Uterus (tissue), 2 donors: ENCODE results near the gene LASP1NB.

Source experiments
- POLR2A ChIP-seq, 2 donors: fragments of 450-650 bp; IDR thresholded peaks; one replicate each; pipeline ENCODE4 v1.6.1; 2016; ENCODE audit warnings: antibody characterized with exemption in 2 of 2, mild to moderate bottlenecking in 1 of 2, moderate library complexity in 1 of 2
- TF ChIP-seq, protein P1 (sequence below), 4 experiments: fragments of 200-600 bp in 2 of 4; fragments of 450-650 bp in 2 of 4; sonication (generic) in 2 of 4; IDR thresholded peaks; one replicate each; pipeline ENCODE4 v1.5.1; 2016 to 2019; ENCODE audit warnings: antibody characterized with exemption in 4 of 4, mild to moderate bottlenecking in 2 of 4, moderate library complexity in 1 of 4

DNA sequence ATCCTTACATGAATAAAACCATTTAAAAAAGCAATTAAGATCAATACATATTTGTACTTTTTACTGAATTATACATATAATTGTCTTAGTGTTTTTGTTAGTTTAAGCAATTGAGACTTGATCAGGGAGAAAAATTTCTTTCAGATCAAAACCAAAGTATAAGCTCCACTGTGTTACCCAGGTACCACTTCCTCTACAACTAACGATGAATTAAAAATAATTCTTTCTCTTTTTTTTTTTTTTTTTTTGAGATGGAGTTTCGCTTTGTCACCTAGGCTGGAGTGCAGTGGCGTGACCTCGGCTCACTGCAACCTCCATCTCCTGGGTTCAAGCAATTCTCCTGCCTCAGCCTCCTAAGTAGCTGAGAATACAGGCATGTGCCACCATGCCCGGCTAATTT lies 35.0 kb downstream of the LASP1NB start:
- TF ChIP-seq, protein P1, sequence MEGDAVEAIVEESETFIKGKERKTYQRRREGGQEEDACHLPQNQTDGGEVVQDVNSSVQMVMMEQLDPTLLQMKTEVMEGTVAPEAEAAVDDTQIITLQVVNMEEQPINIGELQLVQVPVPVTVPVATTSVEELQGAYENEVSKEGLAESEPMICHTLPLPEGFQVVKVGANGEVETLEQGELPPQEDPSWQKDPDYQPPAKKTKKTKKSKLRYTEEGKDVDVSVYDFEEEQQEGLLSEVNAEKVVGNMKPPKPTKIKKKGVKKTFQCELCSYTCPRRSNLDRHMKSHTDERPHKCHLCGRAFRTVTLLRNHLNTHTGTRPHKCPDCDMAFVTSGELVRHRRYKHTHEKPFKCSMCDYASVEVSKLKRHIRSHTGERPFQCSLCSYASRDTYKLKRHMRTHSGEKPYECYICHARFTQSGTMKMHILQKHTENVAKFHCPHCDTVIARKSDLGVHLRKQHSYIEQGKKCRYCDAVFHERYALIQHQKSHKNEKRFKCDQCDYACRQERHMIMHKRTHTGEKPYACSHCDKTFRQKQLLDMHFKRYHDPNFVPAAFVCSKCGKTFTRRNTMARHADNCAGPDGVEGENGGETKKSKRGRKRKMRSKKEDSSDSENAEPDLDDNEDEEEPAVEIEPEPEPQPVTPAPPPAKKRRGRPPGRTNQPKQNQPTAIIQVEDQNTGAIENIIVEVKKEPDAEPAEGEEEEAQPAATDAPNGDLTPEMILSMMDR (IDR thresholded peaks at IDR 0.05) = no peak
- TF ChIP-seq POLR2A (IDR thresholded peaks at IDR 0.05) = no peak
